ENCODE data around the gene RNF214. TPM values are rescaled to one million over a fixed set of nuclear protein-coding genes. Genes with fewer than 3 reads are reported as not detected.

RNF214 gene
- total RNA-seq, 1 donor = 13.4 TPM

DNA sequence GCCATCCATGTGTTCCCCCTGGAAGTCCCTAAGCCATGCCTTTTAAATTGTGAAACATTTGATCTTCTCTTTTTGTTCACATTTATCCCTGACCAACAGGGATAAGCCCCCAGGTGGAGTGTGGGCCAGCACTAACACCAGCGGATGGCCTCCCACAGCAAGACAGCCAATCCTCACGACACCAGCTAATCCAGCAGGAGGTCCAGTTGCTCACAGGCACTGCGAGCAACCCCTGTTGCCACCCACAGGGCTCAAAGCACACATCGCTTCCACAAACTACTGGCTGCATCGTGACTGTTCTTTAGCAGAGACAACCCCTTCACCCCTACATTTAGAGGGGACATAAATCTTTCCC, 2.6 kb upstream of the RNF214 start:
- no peak overlapping the region for H2AFZ ChIP-seq (ENCODE audit: low read length)
- peak overlapping the region; percentile 94 for H3K4me2 ChIP-seq (ENCODE audit: insufficient read depth, low read length)
- no peaks in the 10 kb centered on the region for H3K9me3 ChIP-seq (ENCODE audit: low read depth, low read length)
- peaks cover 44% of the 10 kb centered on the region for H3K36me3 ChIP-seq (ENCODE audit: insufficient read depth, low read length)
- H3K79me2 ChIP-seq (ENCODE audit: insufficient read depth, low read length) = peaks cover 58% of the 10 kb centered on the region
- H4K20me1 ChIP-seq (ENCODE audit: insufficient read depth, low read length) = peaks cover 16% of the 10 kb centered on the region
- H3K27ac ChIP-seq (ENCODE audit: low read depth, low read length) = peak overlapping the region; percentile 78
- H3K4me1 ChIP-seq (ENCODE audit: insufficient read depth, low read length) = peaks cover 33% of the 10 kb centered on the region
- TF ChIP-seq, protein P1, sequence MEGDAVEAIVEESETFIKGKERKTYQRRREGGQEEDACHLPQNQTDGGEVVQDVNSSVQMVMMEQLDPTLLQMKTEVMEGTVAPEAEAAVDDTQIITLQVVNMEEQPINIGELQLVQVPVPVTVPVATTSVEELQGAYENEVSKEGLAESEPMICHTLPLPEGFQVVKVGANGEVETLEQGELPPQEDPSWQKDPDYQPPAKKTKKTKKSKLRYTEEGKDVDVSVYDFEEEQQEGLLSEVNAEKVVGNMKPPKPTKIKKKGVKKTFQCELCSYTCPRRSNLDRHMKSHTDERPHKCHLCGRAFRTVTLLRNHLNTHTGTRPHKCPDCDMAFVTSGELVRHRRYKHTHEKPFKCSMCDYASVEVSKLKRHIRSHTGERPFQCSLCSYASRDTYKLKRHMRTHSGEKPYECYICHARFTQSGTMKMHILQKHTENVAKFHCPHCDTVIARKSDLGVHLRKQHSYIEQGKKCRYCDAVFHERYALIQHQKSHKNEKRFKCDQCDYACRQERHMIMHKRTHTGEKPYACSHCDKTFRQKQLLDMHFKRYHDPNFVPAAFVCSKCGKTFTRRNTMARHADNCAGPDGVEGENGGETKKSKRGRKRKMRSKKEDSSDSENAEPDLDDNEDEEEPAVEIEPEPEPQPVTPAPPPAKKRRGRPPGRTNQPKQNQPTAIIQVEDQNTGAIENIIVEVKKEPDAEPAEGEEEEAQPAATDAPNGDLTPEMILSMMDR (IDR thresholded peaks at IDR 0.05; ENCODE audit: extremely low read depth, low read depth, low read length) = no peak
- no peaks in the 10 kb centered on the region for H3K27me3 ChIP-seq (ENCODE audit: insufficient read depth, low read length)
- peak overlapping the region; percentile 94 for H3K4me3 ChIP-seq (ENCODE audit: insufficient read depth, low read length)
- DNase-seq (ENCODE audit: insufficient read length, low spot score, missing footprints) = no peak

DNA sequence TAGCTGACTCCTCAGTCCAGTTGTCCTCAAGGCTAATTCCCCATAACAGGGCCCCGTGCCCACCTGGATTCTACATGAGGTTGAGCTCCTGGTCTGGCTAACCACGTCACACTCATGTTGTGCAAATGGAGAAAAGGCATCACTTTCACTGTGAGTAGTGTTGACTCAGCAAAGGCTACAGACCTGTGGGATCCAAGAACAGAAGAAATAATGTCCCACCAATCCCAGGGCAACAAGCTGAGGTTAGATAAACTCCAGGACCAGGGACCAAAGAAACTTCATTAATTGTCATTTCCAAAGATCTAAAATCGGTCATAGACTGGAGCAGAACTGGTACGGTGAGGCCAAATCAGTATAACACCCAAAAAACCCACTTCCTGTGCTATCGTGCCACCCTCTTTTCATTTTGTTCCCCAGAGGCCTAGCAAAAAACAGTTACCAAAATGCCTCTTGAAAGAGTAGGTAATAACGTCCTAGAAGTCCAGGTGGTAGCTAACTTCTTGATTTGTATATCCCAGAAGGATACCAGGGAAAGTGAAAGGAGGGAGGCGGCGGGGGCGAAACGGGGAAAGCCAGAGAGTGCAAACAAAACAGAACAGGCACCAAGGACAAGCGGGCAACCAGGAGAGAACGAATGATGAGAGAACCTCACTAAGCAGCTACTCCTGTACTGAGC, 2.0 kb upstream of the RNF214 start:
- Histone ChIP-seq H2AFZ (ENCODE audit: low read length) (no peak overlapping the region), H3K36me3 (ENCODE audit: insufficient read depth, low read length) (peaks cover 38% of the 10 kb centered on the region), H3K4me2 (ENCODE audit: insufficient read depth, low read length) (peak overlapping the region; percentile 94), H3K27me3 (ENCODE audit: insufficient read depth, low read length) (no peaks in the 10 kb centered on the region), H3K4me1 (ENCODE audit: insufficient read depth, low read length) (peaks cover 33% of the 10 kb centered on the region), H3K9me3 (ENCODE audit: low read depth, low read length) (no peaks in the 10 kb centered on the region), H3K27ac (ENCODE audit: low read depth, low read length) (peak overlapping the region; percentile 78), H3K4me3 (ENCODE audit: insufficient read depth, low read length) (peak overlapping the region; percentile 94), H4K20me1 (ENCODE audit: insufficient read depth, low read length) (peaks cover 16% of the 10 kb centered on the region), H3K79me2 (ENCODE audit: insufficient read depth, low read length) (peaks cover 58% of the 10 kb centered on the region)
- DNase-seq (ENCODE audit: insufficient read length, low spot score, missing footprints) = peak; percentile 85
- TF ChIP-seq, protein P1 (IDR thresholded peaks at IDR 0.05; ENCODE audit: extremely low read depth, low read depth, low read length) = no peak

DNA sequence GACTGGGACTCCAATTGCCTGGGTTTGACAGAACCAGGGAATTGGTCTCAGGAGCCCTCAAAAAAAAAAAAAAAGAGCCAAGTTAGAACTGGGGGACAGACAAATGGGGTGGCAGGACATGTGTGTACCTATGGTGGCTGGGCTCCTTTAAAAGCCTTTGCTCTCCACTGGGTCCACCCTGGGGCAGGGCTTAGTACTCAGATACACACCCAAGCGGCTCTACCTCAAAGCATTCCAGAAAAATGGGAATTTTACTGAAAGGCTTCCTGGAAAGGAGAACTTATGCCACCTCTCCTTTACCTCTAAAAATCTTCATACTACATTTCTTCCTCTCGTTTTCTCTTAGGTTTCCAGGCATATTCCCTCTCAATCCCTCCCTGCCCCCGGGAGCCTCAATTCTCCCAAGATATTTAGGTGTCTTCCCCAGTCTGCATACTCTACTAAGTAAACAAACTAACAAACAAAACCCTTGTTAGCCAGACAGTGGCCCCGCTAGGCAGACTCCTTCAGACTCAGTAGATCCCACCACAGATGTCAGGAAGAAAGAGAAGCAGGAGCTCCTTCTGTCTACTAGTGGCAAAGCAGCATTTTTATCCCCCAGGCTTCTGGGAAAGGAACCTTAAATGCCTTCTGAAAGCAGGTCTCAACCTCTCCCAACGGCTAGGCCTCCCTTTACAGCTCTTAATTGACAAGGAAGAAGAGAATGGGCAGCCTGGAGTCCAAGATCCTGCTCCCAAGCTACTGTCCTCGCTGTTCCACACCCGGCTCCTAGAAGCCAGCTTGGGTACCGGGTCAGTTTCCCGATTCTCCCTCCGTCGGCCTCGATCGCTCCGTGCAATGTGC, 1.3 kb upstream of the RNF214 start:
- Histone ChIP-seq H4K20me1 (ENCODE audit: insufficient read depth, low read length) (peaks cover 16% of the 10 kb centered on the region), H3K79me2 (ENCODE audit: insufficient read depth, low read length) (peaks cover 60% of the 10 kb centered on the region), H3K27ac (ENCODE audit: low read depth, low read length) (peak overlapping the region; percentile 78), H2AFZ (ENCODE audit: low read length) (peak overlapping the region; percentile 46), H3K4me3 (ENCODE audit: insufficient read depth, low read length) (peak overlapping the region; percentile 94), H3K36me3 (ENCODE audit: insufficient read depth, low read length) (peaks cover 33% of the 10 kb centered on the region), H3K4me2 (ENCODE audit: insufficient read depth, low read length) (peak overlapping the region; percentile 94), H3K4me1 (ENCODE audit: insufficient read depth, low read length) (peaks cover 33% of the 10 kb centered on the region), H3K9me3 (ENCODE audit: low read depth, low read length) (no peaks in the 10 kb centered on the region), H3K27me3 (ENCODE audit: insufficient read depth, low read length) (no peaks in the 10 kb centered on the region)
- TF ChIP-seq, protein P1 (IDR thresholded peaks at IDR 0.05; ENCODE audit: extremely low read depth, low read depth, low read length) = no peak
- DNase-seq (ENCODE audit: insufficient read length, low spot score, missing footprints) = peak; percentile 89

DNA sequence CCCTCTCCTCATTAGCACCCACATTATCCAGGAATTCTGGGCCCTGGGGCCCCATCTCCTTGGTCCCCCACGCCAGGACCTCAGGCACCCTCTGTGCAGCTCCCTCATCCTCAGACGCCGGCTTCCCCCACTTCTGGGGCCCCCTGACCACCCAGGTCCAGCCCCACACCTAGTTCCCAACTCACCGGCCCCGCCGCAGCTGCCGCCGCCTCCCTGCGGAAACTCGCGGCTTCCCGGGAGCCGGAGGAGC, 704 bp upstream of the RNF214 start, which contains the start of gene PCSK7:
PCSK7 (minus strand) TSS at position 232 of the 250 bp plus-strand sequence. CDS start 2,229 bp downstream, outside the sequence.
- Histone ChIP-seq H4K20me1 (ENCODE audit: insufficient read depth, low read length) (peaks cover 16% of the 10 kb centered on the region), H3K27me3 (ENCODE audit: insufficient read depth, low read length) (no peaks in the 10 kb centered on the region), H3K36me3 (ENCODE audit: insufficient read depth, low read length) (peaks cover 33% of the 10 kb centered on the region), H3K27ac (ENCODE audit: low read depth, low read length) (peak within 1 kb of the TSS; percentile 78), H3K4me3 (ENCODE audit: insufficient read depth, low read length) (peak within 1 kb of the TSS; percentile 94), H3K9me3 (ENCODE audit: low read depth, low read length) (no peaks in the 10 kb centered on the region), H3K4me2 (ENCODE audit: insufficient read depth, low read length) (peak within 1 kb of the TSS; percentile 95), H2AFZ (ENCODE audit: low read length) (peak within 1 kb of the TSS; percentile 86), H3K79me2 (ENCODE audit: insufficient read depth, low read length) (peaks cover 65% of the 10 kb centered on the region), H3K4me1 (ENCODE audit: insufficient read depth, low read length) (peaks cover 33% of the 10 kb centered on the region)
- DNase-seq (ENCODE audit: insufficient read length, low spot score, missing footprints) = no peak
- TF ChIP-seq, protein P1 (IDR thresholded peaks at IDR 0.05; ENCODE audit: extremely low read depth, low read depth, low read length) = no peak

All from osteoblast (primary cell).